HG02840 (cell line): ENCODE results near the gene NEK10.
"Not testable (repeated sequence)": the region's sequence is repeated elsewhere in the genome, so short reads cannot be mapped to it uniquely, and the experiment has no call there.

Source experiments
- ATAC-seq: cut with Tn5 transposase; IDR thresholded peaks from one replicate; pipeline ENCODE4 v1.9.1; 2021; ENCODE audit warnings: mild to moderate bottlenecking, moderate library complexity, moderate number of reproducible peaks; ENCODE audit not compliant: unreplicated experiment, low FRiP score

Gene NEK10

GRCh38 chr3:27354588-27355203, 14.5 kb downstream of the NEK10 start:
- ATAC-seq, result no peak

GRCh38 chr3:27354161-27354560, 15.0 kb downstream of the NEK10 start:
- no peak for ATAC-seq

- no peak for ATAC-seq
Measured at GRCh38 chr3:27353221-27353620, 16.0 kb downstream of the NEK10 start.

- ATAC-seq, result no peak
Measured at GRCh38 chr3:27352047-27352446, 17.1 kb downstream of the NEK10 start.

GRCh38 chr3:27349832-27350231, 19.4 kb downstream of the NEK10 start:
- no peak for ATAC-seq

GRCh38 chr3:27345959-27346865, 23.0 kb downstream of the NEK10 start:
- ATAC-seq, result no peak

GRCh38 chr3:27345493-27345892, 23.7 kb downstream of the NEK10 start:
- ATAC-seq, result no peak

- no peak for ATAC-seq
Measured at GRCh38 chr3:27345045-27345444, 24.1 kb downstream of the NEK10 start.

- no peak for ATAC-seq
Measured at GRCh38 chr3:27344192-27344591, 25.0 kb downstream of the NEK10 start.

GRCh38 chr3:27342267-27342666, 26.9 kb downstream of the NEK10 start:
- ATAC-seq, result no peak

- ATAC-seq, result no peak
Measured at GRCh38 chr3:27340534-27340933, 28.6 kb downstream of the NEK10 start.

GRCh38 chr3:27335571-27335970, 33.6 kb downstream of the NEK10 start:
- no peak for ATAC-seq

GRCh38 chr3:27333843-27334242, 35.3 kb downstream of the NEK10 start:
- no peak for ATAC-seq

- ATAC-seq, result not testable (repeated sequence)
Measured at GRCh38 chr3:27328982-27329762, 40.0 kb downstream of the NEK10 start.

GRCh38 chr3:27326629-27327545, 42.3 kb downstream of the NEK10 start:
- no peak for ATAC-seq

GRCh38 chr3:27326202-27326601, 43.0 kb downstream of the NEK10 start:
- no peak for ATAC-seq

- no peak for ATAC-seq
Measured at GRCh38 chr3:27325419-27325818, 43.8 kb downstream of the NEK10 start.

- no peak for ATAC-seq
Measured at GRCh38 chr3:27324686-27325085, 44.5 kb downstream of the NEK10 start.

GRCh38 chr3:27323087-27323570, 46.1 kb downstream of the NEK10 start:
- ATAC-seq, result no peak

GRCh38 chr3:27322634-27323033, 46.5 kb downstream of the NEK10 start:
- ATAC-seq, result no peak
